ENCODE measurements around the gene CYP19A1. TPM values are rescaled to one million over a fixed set of nuclear protein-coding genes. Genes with fewer than 3 reads are reported as not detected.
A peak's percentile ranks its signal among the peaks of the same experiment; 100 is the strongest.

The CYP19A1 gene
- total and polyA plus RNA-seq, 5 experiments from 2014 or later, result not detected

DNA sequence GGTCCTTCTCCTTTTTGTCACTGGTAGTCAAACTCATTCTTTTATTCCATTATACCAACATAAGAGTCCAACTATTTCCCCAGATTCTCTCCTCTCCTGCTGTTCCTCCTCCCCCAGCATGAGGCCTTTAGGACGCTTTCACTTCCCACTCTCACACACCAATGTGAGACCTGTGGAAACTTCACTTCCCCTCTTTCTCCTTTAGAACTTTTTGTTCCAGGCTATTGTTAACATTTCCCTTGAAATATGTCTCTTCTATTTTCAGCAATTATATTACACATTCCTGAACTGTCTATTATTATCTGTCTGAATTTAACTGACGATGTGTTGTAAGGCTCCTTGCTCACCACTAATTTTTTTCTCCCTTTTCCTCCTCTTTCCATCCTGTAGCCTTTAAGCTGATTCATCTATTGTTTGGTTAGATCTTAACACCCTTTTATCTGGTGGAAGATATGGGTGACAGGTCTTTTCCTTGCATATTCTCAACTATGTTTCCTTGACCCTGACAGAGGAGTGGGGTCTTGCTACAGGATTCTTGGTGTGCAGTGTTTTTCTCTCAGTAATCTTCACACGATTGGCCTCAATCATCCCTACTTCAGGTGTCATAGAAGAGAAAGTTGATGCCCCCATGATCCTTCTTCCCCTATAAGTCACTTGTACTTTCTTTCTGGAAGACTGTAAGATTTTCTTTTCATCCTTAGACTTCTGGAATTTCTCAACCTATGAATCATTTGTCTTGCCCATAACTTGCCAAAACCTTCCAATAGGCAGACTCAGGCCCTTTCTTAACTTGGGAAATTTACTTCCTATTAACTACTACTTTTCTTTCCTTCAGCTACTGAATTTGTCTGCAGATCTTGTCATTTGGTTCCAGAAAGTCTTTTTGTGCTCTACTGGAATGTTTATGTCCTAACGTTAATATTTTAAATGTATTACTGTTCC, 5.9 kb downstream of the CYP19A1 start:
- H3K4me3 Mint-ChIP-seq, result no peak overlapping the region
- DNase-seq, result no peak
- H3K36me3 Mint-ChIP-seq, result no peaks in the 10 kb centered on the region
- H3K4me1 Mint-ChIP-seq, result peaks cover 0 to 18% (median 0%) of the 10 kb centered on the region in 4 donors
- POLR2A ChIA-PET, result no interaction called here
- ATAC-seq, result no peak
- no peak overlapping the region for H3K27ac Mint-ChIP-seq
- peaks cover 0 to 11% (median 0%) of the 10 kb centered on the region in 5 donors for H3K27me3 Mint-ChIP-seq
- H3K9me3 Mint-ChIP-seq, result no peaks in the 10 kb centered on the region

DNA sequence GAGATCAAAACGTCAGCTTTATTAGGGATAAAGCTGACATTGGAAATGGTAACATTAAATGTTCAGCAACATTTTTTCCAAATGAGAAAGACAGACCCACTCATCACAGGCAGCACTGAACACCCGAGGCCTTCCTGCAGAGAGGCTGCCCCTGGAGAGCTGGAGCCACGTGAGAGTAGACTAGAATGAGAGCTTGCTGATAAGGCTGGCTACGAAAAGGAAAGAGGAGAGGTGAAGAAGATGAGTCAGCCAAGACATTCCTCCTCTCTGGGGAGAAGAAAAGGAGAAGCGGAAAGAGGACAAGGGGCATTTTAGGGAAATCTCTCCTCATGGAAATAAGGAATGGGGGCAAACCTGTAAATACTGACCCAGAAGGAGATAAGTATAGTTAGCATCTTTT, 7.3 kb downstream of the CYP19A1 start:
- no peak overlapping the region for H3K4me3 Mint-ChIP-seq
- POLR2A ChIA-PET, result no interaction called here
- no peak for DNase-seq
- no peak for ATAC-seq
- peaks cover 0 to 11% (median 0%) of the 10 kb centered on the region in 5 donors for H3K27me3 Mint-ChIP-seq
- no peak overlapping the region for H3K27ac Mint-ChIP-seq
- no peaks in the 10 kb centered on the region for H3K36me3 Mint-ChIP-seq
- H3K9me3 Mint-ChIP-seq, result no peaks in the 10 kb centered on the region
- H3K4me1 Mint-ChIP-seq, result peaks cover 0 to 18% (median 0%) of the 10 kb centered on the region in 4 donors

DNA sequence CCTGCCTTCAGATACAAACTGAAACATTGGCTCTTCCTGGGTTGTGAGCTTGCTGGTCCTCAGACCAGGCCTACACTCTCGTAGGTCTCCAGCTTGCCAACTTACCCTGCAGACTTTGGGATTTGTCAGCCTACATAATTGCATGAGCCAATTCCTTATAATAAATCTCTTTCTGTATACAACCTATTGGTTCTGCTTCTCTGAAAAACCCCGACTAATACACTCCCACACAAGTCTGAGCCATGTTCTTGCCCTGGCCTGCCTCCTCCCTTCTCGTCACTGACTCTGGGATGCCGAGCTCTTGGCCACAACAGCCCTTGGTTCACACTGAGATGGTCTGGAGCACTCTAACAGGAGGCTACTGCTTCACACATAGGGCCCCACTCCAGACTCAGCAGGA, 9.5 kb downstream of the CYP19A1 start:
- no peak overlapping the region for H3K27ac Mint-ChIP-seq
- H3K27me3 Mint-ChIP-seq, result peaks cover 0 to 7% (median under 1%) of the 10 kb centered on the region in 5 donors

DNA sequence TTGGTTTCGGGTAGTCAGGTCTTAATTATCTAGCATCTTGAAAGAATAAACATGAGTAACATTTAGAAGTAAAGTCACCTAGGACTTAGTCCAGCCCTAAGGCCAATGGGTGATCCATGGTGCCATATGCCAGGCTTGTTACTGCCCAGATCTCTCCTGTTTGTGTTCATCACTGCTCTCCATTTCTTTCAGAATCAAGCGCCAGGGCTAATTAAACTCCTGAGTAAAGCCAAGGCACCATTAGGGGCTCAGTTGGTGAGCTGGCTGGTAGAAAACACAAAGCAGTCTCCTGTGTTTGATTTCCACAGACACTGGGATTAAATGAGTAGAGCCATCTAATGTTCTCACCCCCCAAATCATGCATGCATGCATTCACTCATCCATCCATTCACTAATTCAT, 11.3 kb downstream of the CYP19A1 start:
- Mint-ChIP-seq H3K27me3 (peaks cover 0 to 8% (median 2%) of the 10 kb centered on the region in 5 donors), H3K4me1 (no peaks in the 10 kb centered on the region), H3K27ac (no peak overlapping the region), H3K9me3 (no peaks in the 10 kb centered on the region), H3K4me3 (no peak overlapping the region), H3K36me3 (no peaks in the 10 kb centered on the region)
- DNase-seq (no peak), ATAC-seq (no peak)
- POLR2A ChIA-PET, result no interaction called here

More for the DNA sequence above, 9.5 kb downstream of the CYP19A1 start:
- no peak for ATAC-seq
- peaks cover 0 to 2% (median 0%) of the 10 kb centered on the region in 4 donors for H3K4me1 Mint-ChIP-seq
- H3K4me3 Mint-ChIP-seq, result no peak overlapping the region
- no peak for DNase-seq
- no peaks in the 10 kb centered on the region for H3K36me3 Mint-ChIP-seq
- H3K9me3 Mint-ChIP-seq, result no peaks in the 10 kb centered on the region
- POLR2A ChIA-PET, result no interaction called here

DNA sequence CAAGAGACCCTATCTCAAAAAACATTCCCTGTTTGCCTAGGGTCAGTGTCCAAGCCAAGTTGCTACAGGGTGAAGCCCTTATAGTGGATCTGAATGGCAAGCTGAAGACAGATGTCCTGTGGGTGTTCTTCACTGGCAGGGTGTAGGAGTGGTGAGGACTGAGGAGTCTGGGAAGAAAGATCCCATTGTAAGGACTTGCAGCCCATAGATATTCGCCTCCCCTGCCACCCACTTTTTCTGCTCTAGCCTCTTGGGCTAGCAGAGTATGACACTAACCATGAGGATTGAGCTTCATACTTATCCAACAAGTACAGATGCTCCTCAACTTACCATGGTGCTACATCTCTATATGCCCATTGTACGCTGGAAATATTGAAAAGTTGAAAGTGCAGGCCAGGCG, 13.2 kb downstream of the CYP19A1 start:
- Mint-ChIP-seq H3K27ac (no peak overlapping the region), H3K4me3 (no peak overlapping the region), H3K9me3 (no peaks in the 10 kb centered on the region), H3K27me3 (peaks cover 3 to 16% (median 9%) of the 10 kb centered on the region in 5 donors), H3K4me1 (no peaks in the 10 kb centered on the region), H3K36me3 (no peaks in the 10 kb centered on the region)
- POLR2A ChIA-PET, result no interaction called here
- ATAC-seq (no peak), DNase-seq (no peak)

DNA sequence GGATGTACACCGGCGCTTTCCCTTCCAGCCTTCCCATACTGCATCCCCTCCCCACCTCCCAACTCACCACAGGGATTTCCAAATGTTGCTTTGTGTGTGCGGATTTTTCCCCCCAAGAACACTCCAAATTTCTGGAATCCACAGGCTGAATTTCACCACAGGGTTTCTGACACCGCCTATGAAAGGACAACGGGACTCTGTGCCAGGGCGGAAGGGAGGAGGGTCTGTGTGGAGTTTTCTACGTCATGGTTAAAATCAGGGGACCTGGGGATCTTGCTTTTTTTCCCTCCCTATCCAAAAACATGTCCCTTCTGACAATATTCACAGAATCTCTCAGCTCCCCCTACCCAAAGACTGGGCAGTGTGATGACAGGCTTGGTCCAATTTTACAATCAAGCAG, 14.6 kb downstream of the CYP19A1 start:
- POLR2A ChIA-PET, result no interaction called here
- Mint-ChIP-seq H3K4me3 (no peak overlapping the region), H3K27ac (no peak overlapping the region), H3K36me3 (no peaks in the 10 kb centered on the region), H3K27me3 (peaks cover 4 to 30% (median 9%) of the 10 kb centered on the region in 5 donors), H3K4me1 (no peaks in the 10 kb centered on the region), H3K9me3 (no peaks in the 10 kb centered on the region)
- ATAC-seq (no peak), DNase-seq (no peak)

DNA sequence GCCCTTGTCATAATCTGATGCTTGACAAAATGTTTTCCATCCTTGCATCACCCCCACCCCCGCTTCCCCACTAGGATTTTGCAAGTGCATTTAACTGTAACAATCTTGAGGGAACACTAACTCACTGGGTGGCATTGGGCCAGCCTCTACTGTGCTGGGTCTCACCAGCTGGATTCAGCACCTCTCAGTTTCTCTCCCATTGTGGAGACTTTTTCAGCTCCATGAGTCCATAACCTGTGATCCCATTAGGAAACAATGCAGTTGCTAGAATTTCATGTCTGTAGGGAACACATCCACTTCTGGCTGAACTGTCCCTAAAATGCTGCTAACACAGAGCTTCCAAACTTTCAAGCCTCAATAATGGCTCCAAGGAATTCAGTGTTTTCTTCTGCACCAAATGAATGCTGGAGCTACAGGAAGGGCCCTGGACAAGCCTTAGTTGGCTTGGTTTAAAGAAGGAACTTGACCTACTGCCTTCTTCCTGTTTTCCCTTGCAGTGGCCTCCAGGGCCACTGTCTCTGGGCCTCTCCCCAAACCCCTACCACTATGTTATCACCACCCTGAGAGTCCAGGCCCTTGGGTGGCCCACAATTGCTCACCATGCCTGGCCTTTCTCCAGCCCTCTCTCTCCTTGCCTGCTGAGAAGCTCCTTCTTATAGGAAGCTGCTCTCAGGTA, 15.6 kb downstream of the CYP19A1 start:
- Mint-ChIP-seq H3K4me3 (no peak overlapping the region), H3K9me3 (no peaks in the 10 kb centered on the region), H3K27me3 (peaks cover 4 to 33% (median 9%) of the 10 kb centered on the region in 5 donors), H3K36me3 (no peaks in the 10 kb centered on the region), H3K4me1 (no peaks in the 10 kb centered on the region), H3K27ac (no peak overlapping the region)
- POLR2A ChIA-PET, result no interaction called here
- no peak for DNase-seq
- ATAC-seq, result no peak

DNA sequence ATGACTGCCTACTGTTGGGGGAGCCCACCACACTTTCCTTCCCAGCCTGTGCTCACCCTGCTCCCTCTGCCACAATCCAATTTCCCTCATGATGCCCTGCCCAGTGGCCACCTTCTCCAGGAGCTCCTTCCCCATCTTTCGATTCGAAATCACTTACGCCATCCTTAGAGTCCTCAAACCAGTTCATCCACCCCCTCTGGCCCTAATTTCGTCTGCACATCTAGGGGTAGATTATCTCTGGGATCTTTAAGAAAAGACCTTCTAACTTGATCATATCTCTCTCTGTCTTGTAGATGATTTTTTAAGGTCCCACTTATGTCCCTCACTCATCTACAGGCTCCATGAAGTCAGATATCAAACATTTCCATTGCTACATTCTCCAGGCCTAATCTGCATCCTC, 17.1 kb downstream of the CYP19A1 start:
- H3K9me3 Mint-ChIP-seq, result no peaks in the 10 kb centered on the region
- no peaks in the 10 kb centered on the region for H3K36me3 Mint-ChIP-seq
- peak overlapping the region in 1 of 10 donors; percentile 37 for H3K27ac Mint-ChIP-seq
- peaks cover 4 to 33% (median 9%) of the 10 kb centered on the region in 5 donors for H3K27me3 Mint-ChIP-seq
- H3K4me3 Mint-ChIP-seq, result no peak overlapping the region
- no peaks in the 10 kb centered on the region for H3K4me1 Mint-ChIP-seq
- no peak for DNase-seq
- ATAC-seq, result no peak
- POLR2A ChIA-PET, result no interaction called here

DNA sequence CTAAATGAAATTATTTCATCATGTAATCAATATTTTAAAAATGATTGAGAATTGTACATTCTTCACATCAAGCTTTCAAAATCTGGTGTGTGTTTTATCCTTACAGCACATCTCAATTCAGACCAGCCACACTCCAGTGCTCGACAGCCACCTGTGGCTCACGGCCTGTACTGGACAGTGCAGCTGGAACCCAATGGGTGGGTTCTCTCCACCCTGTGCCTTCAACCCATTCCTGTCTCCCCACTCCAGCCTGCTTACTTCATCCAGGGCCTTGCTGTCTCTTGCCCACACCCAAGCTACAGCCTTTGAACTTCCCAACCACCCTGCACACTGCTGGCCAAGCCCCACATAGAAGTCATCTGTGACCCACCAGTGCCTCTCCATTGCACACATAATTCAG, 17.6 kb downstream of the CYP19A1 start:
- DNase-seq, result no peak
- no peaks in the 10 kb centered on the region for H3K4me1 Mint-ChIP-seq
- no peak overlapping the region for H3K4me3 Mint-ChIP-seq
- peaks cover 4 to 33% (median 9%) of the 10 kb centered on the region in 5 donors for H3K27me3 Mint-ChIP-seq
- no peaks in the 10 kb centered on the region for H3K36me3 Mint-ChIP-seq
- POLR2A ChIA-PET, result no interaction called here
- no peak overlapping the region for H3K27ac Mint-ChIP-seq
- no peak for ATAC-seq
- H3K9me3 Mint-ChIP-seq, result no peaks in the 10 kb centered on the region

DNA sequence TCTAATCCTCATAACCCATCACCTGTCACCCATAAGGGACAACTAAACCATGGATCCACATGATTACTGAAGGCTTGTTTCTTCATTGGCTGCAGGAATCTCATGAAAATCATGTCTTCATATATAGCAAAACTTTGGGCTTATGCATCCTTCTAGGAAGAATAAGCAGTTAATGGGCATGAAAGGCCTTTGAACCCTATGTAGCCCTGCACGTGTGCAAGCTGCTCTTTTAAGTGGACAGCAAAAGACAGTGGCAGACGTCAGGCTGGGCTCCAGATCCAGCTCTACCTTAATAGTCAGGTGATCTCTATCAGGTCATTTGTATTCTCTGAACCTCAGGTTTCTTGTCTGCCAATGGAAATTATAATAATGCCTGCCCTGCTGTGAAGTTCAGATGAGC, 18.9 kb downstream of the CYP19A1 start:
- no peak for ATAC-seq
- Mint-ChIP-seq H3K9me3 (no peaks in the 10 kb centered on the region), H3K36me3 (no peaks in the 10 kb centered on the region), H3K4me3 (no peak overlapping the region), H3K27ac (no peak overlapping the region), H3K27me3 (peaks cover 4 to 33% (median 9%) of the 10 kb centered on the region in 5 donors), H3K4me1 (no peaks in the 10 kb centered on the region)
- POLR2A ChIA-PET, result no interaction called here
- DNase-seq, result no peak

DNA sequence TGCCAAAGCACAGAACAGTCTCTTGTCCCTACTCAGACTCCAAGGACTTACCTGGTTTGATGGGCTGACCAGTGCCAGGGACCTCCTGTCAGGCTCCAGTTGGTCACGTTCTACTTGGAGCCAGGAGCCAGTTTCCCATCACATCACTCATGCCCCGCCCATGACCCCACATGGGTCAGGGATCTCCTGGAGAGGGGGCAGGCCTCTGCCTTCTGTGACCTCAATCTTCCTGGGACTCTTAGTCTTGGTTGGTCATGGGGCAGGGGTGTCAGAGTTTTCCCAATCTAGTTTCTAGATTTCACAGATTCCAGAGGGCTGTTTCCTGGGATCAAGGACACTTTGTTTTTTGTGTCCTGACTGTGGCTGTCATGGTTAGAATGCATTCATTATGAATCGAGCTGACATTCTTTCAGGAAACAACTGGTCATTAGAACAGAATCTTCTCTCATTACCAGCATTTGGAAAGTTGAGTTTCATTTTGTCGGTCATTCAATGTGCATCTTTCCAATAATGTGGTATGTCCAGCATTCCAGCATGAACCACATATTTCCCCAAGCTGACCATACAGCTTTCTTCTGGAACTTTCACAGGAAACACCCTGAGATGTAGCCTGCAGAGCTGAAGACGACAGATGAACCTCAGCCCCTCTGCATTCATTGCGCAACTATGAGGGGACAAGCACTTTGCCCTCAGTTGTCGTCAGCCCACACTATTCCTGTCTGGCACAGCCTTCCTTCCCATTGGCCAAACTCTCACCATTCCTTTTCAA, 19.8 kb downstream of the CYP19A1 start:
- Mint-ChIP-seq H3K9me3 (no peaks in the 10 kb centered on the region), H3K36me3 (no peaks in the 10 kb centered on the region), H3K4me3 (no peak overlapping the region), H3K27ac (no peak overlapping the region), H3K4me1 (no peaks in the 10 kb centered on the region), H3K27me3 (peaks cover 3 to 33% (median 8%) of the 10 kb centered on the region in 5 donors)
- no peak for DNase-seq
- POLR2A ChIA-PET, result no interaction called here
- ATAC-seq, result no peak

DNA sequence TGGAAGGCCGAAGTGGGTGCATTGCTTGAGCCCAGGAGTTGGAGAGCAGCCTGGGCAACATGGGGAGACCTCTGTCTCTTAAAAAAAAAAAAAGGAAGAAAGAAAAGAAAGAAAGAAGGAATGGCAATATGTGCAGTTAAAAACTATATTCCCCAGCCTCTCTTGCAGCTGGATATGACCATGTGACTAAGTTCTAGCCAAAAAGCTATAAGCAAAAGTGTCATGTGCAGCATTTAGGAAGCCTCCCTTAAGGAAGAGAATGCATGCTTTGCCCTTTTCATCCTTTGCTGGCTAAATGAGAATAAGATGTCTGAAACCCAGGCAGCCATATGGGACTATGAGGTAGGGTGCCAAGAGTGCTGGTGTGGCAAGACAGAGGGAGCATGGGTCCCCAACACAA, 21.8 kb downstream of the CYP19A1 start:
- Mint-ChIP-seq H3K4me1 (no peaks in the 10 kb centered on the region), H3K36me3 (no peaks in the 10 kb centered on the region), H3K27ac (no peak overlapping the region), H3K27me3 (peaks cover 3 to 31% (median 8%) of the 10 kb centered on the region in 5 donors), H3K4me3 (no peak overlapping the region), H3K9me3 (no peaks in the 10 kb centered on the region)
- no peak for DNase-seq
- no peak for ATAC-seq
- POLR2A ChIA-PET, result no interaction called here

DNA sequence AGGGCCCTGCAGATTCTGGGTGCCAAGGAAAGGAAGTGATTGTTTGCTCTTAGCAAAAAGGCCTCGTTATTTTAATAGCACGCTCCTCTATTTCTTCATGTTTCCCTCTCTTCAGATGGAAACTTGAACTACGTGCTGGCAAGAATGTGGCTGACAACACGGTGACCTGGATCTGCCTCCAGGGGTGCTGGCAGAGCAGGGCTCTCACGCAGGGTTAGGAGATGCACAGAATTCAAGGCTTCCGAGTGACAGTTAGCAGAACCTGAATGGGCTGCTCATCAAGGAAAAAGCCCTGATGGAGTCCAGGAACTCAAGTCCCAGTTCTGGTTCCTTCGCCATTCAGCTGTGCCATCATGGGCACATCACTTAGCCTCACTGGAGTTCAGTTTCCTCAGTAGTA, 22.7 kb downstream of the CYP19A1 start:
- H3K4me1 Mint-ChIP-seq, result no peaks in the 10 kb centered on the region
- H3K36me3 Mint-ChIP-seq, result no peaks in the 10 kb centered on the region
- no peak overlapping the region for H3K4me3 Mint-ChIP-seq
- ATAC-seq, result no peak
- H3K27me3 Mint-ChIP-seq, result peaks cover 0 to 22% (median 8%) of the 10 kb centered on the region in 5 donors
- no peaks in the 10 kb centered on the region for H3K9me3 Mint-ChIP-seq
- POLR2A ChIA-PET, result no interaction called here
- DNase-seq, result no peak
- H3K27ac Mint-ChIP-seq, result no peak overlapping the region
